Hepatocyte (in vitro differentiated cells): ENCODE data around the gene TRMT2A. TPM values are rescaled to one million over a fixed set of nuclear protein-coding genes. Genes with fewer than 3 reads are reported as not detected.

ENCODE experiments used
- DNase-seq: peaks from one replicate; pipeline ENCODE4 v3.0.0-alpha.2; 2016; ENCODE audit warnings: low spot score
- H2AFZ ChIP-seq: fragments of 200-600 bp; sonication (generic); 2 replicates; pipeline ENCODE4 v1.6.0; 2016; ENCODE audit warnings: antibody characterized with exemption, mild to moderate bottlenecking
- H3K27ac ChIP-seq: fragments of 200-600 bp; sonication (generic); 2 replicates; pipeline ENCODE4 v1.5.1; 2016; ENCODE audit warnings: mild to moderate bottlenecking
- H3K27me3 ChIP-seq: fragments of 200-600 bp; sonication (generic); 2 replicates; pipeline ENCODE4 v1.6.1; 2016
- H3K36me3 ChIP-seq: fragments of 200-600 bp; sonication (generic); replicated peaks from 2 replicates; pipeline ENCODE4 v1.5.1; 2016; ENCODE audit warnings: low read depth; ENCODE audit not compliant: insufficient read depth
- H3K4me1 ChIP-seq: fragments of 200-600 bp; sonication (generic); 2 replicates; pipeline ENCODE4 v1.5.1; 2016; ENCODE audit warnings: mild to moderate bottlenecking, moderate library complexity; ENCODE audit not compliant: insufficient read depth
- H3K4me2 ChIP-seq: fragments of 200-600 bp; sonication (generic); 2 replicates; pipeline ENCODE4 v1.6.0; 2016
- H3K4me3 ChIP-seq: fragments of 200-600 bp; sonication (generic); 2 replicates; pipeline ENCODE4 v1.5.1; 2016; ENCODE audit warnings: mild to moderate bottlenecking
- H3K79me2 ChIP-seq: fragments of 200-600 bp; sonication (generic); 2 replicates; pipeline ENCODE4 v1.6.0; 2017; ENCODE audit warnings: mild to moderate bottlenecking
- H3K9me2 ChIP-seq: fragments of 200-600 bp; sonication (generic); replicated peaks from 2 replicates; pipeline ENCODE4 v1.6.0; 2017; ENCODE audit warnings: mild to moderate bottlenecking; ENCODE audit not compliant: insufficient read depth
- H3K9me3 ChIP-seq: fragments of 200-600 bp; sonication (generic); 2 replicates; pipeline ENCODE4 v1.5.1; 2016; ENCODE audit warnings: low read depth, mild to moderate bottlenecking
- H4K20me1 ChIP-seq: fragments of 200-600 bp; sonication (generic); 2 replicates; pipeline ENCODE4 v1.6.0; 2016; ENCODE audit warnings: mild to moderate bottlenecking; ENCODE audit not compliant: insufficient read depth, poor library complexity, severe bottlenecking
- EZH2 ChIP-seq: fragments of 200-600 bp; sonication (generic); IDR thresholded peaks from 2 replicates; pipeline ENCODE4 v1.6.1; 2016; ENCODE audit warnings: antibody characterized with exemption, mild to moderate bottlenecking, borderline replicate concordance
- EZH2phosphoT487 ChIP-seq: fragments of 200-600 bp; sonication (generic); IDR thresholded peaks from one replicate; pipeline ENCODE4 v1.6.1; 2018; ENCODE audit warnings: antibody characterized with exemption, mild to moderate bottlenecking, low read depth, moderate library complexity; ENCODE audit not compliant: unreplicated experiment, severe bottlenecking
- WGBS: methylation state at CpG from one replicate; pipeline ENCODE4 v1.1.6; 2016; ENCODE audit warnings: low lambda C conversion rate; ENCODE audit errors: missing lambda C conversion rate; 5-methylcytosine and 5-hydroxymethylcytosine counted together
- polyA plus RNA-seq: library from polyadenylated mRNA; unstranded; fragments of >200 nt; fragmentation: Nextera tagmentation; extraction: Ambion mirVana; gene quantifications from 2 replicates; pipeline ENCODE4 v1.2.1, GENCODE V29; 2016
- total RNA-seq: library from RNA; depleted of rRNA; stranded (reverse); fragments of >200 nt; gene quantifications from 2 replicates; pipeline ENCODE4 v1.2.3, GENCODE V29; 2014
- TF ChIP-seq, protein P1 (sequence below): fragments of 200-600 bp; sonication (generic); IDR thresholded peaks from 2 replicates; pipeline ENCODE4 v1.5.1; 2016; ENCODE audit warnings: antibody characterized with exemption, mild to moderate bottlenecking; ENCODE audit not compliant: poor library complexity

The TRMT2A gene
- total and polyA plus RNA-seq, 2 experiments from 2014 or later: 34.4 to 65.1 TPM

DNA sequence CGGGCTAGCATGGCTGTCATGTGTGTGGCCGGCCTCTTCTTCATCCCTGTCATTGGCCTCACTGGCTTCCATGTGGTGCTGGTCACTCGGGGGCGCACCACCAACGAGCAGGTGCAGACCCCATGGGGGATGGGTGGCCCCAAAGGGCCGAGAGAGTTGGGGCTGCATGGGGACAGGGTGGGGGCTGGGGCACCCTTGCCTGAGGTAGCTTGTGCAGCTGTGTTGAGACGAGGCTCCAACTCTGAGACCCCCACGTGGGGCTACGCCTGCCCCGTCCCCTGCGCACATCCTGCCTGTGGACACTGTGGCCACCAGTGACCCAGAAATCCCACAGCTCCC is 23.1 kb upstream of the TRMT2A start:
- Histone ChIP-seq H3K9me3 (no peaks in the 10 kb centered on the region), H3K4me2 (no peak overlapping the region), H4K20me1 (peaks cover 14% of the 10 kb centered on the region), H2AFZ (no peak overlapping the region), H3K4me3 (no peak overlapping the region), H3K27me3 (no peaks in the 10 kb centered on the region), H3K36me3 (no peaks in the 10 kb centered on the region), H3K4me1 (no peaks in the 10 kb centered on the region), H3K9me2 (no peaks in the 10 kb centered on the region), H3K27ac (no peak overlapping the region), H3K79me2 (peaks cover 26% of the 10 kb centered on the region)
- no peak for DNase-seq
- TF ChIP-seq EZH2 (no peak), EZH2phosphoT487 (no peak)
- TF ChIP-seq, protein P1, sequence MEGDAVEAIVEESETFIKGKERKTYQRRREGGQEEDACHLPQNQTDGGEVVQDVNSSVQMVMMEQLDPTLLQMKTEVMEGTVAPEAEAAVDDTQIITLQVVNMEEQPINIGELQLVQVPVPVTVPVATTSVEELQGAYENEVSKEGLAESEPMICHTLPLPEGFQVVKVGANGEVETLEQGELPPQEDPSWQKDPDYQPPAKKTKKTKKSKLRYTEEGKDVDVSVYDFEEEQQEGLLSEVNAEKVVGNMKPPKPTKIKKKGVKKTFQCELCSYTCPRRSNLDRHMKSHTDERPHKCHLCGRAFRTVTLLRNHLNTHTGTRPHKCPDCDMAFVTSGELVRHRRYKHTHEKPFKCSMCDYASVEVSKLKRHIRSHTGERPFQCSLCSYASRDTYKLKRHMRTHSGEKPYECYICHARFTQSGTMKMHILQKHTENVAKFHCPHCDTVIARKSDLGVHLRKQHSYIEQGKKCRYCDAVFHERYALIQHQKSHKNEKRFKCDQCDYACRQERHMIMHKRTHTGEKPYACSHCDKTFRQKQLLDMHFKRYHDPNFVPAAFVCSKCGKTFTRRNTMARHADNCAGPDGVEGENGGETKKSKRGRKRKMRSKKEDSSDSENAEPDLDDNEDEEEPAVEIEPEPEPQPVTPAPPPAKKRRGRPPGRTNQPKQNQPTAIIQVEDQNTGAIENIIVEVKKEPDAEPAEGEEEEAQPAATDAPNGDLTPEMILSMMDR: no peak
- WGBS: 92% methylated on average over 11 of the region's 11 CpGs

DNA sequence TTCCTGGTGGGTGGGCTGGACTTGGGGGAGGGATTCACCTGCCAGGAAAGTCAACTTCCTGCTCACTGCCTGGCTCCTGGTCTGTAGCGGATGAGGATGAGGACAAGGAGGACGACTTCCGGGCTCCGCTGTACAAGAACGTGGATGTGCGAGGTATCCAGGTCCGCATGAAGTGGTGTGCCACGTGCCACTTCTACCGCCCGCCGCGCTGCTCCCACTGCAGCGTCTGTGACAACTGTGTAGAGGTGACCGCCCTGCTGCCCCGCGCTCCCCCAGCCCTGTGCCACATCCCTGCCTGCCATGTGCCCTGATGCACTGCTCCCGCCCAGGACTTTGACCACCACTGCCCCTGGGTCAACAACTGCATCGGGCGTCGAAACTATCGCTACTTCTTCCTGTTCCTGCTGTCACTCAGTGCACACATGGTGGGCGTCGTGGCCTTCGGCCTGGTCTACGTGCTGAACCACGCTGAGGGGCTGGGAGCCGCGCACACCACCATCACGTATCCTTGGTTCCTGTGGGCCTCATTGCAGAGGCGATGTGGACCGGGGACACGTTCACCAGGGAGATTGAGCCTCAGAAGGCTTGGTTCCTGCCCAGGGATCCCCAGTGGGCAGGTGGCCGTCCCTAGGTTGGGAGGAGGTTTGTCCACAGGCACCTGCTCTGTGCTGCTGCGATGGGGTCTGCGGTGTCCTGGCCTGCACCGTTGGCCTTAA is 22.5 kb upstream of the TRMT2A start:
- no peak for DNase-seq
- Histone ChIP-seq H3K9me2 (no peaks in the 10 kb centered on the region), H3K4me2 (no peak overlapping the region), H3K79me2 (peaks cover 32% of the 10 kb centered on the region), H3K4me3 (no peak overlapping the region), H3K9me3 (no peaks in the 10 kb centered on the region), H3K4me1 (no peaks in the 10 kb centered on the region), H4K20me1 (peaks cover 15% of the 10 kb centered on the region), H3K27ac (no peak overlapping the region), H2AFZ (no peak overlapping the region), H3K27me3 (no peaks in the 10 kb centered on the region), H3K36me3 (no peaks in the 10 kb centered on the region)
- WGBS: 98% methylated on average over 36 of the region's 36 CpGs
- TF ChIP-seq EZH2 (no peak), EZH2phosphoT487 (no peak)
- TF ChIP-seq, protein P1: no peak

DNA sequence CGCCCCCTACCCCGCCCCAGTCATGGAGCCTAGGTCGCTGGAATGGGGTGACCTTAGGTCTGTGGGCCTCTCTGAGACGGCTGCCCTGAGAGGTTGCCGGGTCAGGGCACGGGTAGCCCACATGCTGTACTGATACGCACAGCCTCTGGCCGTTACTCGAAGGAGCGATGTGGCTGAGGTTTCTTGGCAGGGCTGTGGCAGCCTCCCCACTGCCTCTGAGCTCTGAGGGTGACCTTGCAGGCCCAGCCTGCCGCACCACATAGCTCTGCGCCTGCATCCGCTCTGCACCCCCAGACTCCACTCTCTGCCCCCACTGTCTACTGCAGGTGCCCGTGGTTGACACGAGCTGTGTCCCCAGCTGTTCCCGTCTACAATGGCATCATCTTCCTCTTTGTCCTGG is 21.8 kb upstream of the TRMT2A start:
- no peaks in the 10 kb centered on the region for H3K27me3 ChIP-seq
- H3K9me3 ChIP-seq: no peaks in the 10 kb centered on the region
- H3K4me3 ChIP-seq: no peak overlapping the region
- H4K20me1 ChIP-seq: peaks cover 19% of the 10 kb centered on the region
- no peaks in the 10 kb centered on the region for H3K9me2 ChIP-seq
- DNase-seq: no peak
- WGBS: 93% methylated on average over 16 of the region's 16 CpGs
- peaks cover 37% of the 10 kb centered on the region for H3K79me2 ChIP-seq
- no peak overlapping the region for H3K4me2 ChIP-seq
- TF ChIP-seq EZH2phosphoT487 (no peak), EZH2 (no peak)
- TF ChIP-seq, protein P1: no peak
- no peaks in the 10 kb centered on the region for H3K4me1 ChIP-seq
- no peak overlapping the region for H3K27ac ChIP-seq
- no peaks in the 10 kb centered on the region for H3K36me3 ChIP-seq
- H2AFZ ChIP-seq: no peak overlapping the region
